Activated naive CD8-positive, alpha-beta T cell (primary cell): ENCODE data around the gene TMUB1.

ENCODE experiments used
- H3K27ac Mint-ChIP-seq: one replicate; pipeline ENCODE4 v1.8.0; 2021; ENCODE audit warnings: mixed read lengths
- H3K27me3 Mint-ChIP-seq: one replicate; pipeline ENCODE4 v1.8.0; 2021; ENCODE audit warnings: mixed read lengths
- H3K36me3 Mint-ChIP-seq: one replicate; pipeline ENCODE4 v1.8.0; 2021; ENCODE audit warnings: mixed read lengths
- H3K4me1 Mint-ChIP-seq: one replicate; pipeline ENCODE4 v1.8.0; 2021; ENCODE audit warnings: low read depth, mixed read lengths
- H3K4me3 Mint-ChIP-seq: one replicate; pipeline ENCODE4 v1.8.0; 2021; ENCODE audit warnings: mild to moderate bottlenecking, mixed read lengths
- H3K9me3 Mint-ChIP-seq: one replicate; pipeline ENCODE4 v1.8.0; 2021; ENCODE audit warnings: low read depth, mixed read lengths

Gene TMUB1

GRCh38 chr7:151115121-151115835, 32.0 kb upstream of the TMUB1 start:
- H3K9me3 Mint-ChIP-seq, result no peaks in the 10 kb centered on the region
- peak overlapping the region; percentile 69 for H3K4me3 Mint-ChIP-seq
- H3K36me3 Mint-ChIP-seq, result no peaks in the 10 kb centered on the region
- peaks cover 4% of the 10 kb centered on the region for H3K27me3 Mint-ChIP-seq
- no peak overlapping the region for H3K27ac Mint-ChIP-seq
- H3K4me1 Mint-ChIP-seq, result peaks cover 10% of the 10 kb centered on the region

- Mint-ChIP-seq H3K36me3 (no peaks in the 10 kb centered on the region), H3K27ac (no peak overlapping the region), H3K4me1 (peaks cover 10% of the 10 kb centered on the region), H3K27me3 (peaks cover 4% of the 10 kb centered on the region), H3K4me3 (peak overlapping the region; percentile 53), H3K9me3 (no peaks in the 10 kb centered on the region)
Observed at GRCh38 chr7:151114151-151115090, 31.1 kb upstream of the TMUB1 start.

DNA sequence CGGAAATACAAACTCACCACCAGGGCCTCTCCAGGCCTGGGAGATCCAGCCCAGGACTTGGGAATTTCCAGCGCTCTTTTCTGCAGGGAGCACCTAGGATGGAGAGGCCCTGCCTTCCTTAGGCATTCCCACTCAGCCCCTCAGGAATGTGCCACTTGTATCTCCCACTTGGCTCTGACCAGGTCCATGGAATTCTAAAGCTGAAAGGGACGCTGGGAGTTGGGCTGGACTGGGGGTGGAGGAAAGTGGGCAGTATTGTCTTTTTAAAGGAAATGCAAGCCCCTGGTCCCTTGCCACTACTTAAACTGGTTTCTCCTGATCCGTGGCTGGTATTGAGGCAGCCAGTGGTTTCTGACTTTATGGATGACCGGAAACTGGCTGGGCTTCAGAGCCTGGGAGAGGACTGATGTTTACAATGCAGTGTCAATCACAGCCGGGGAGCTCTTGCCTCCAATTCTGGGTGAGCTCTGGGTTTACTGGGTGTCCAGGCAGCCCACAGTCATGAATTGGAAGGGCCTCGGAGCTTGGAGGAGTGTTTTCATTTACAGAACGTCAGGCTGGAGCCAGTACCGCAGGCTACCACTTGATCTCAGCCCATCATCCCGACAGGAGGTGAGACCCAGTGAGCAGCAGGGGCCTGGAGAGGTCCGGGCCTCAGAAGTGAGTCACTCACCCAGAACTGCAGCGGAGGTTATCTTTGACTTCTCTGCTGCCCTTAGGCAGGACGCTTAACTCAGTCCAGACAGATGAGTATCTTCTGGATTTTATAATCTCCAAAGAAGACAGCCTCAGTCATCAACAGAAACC, 30.3 kb upstream of the TMUB1 start:
- Mint-ChIP-seq H3K4me1 (peaks cover 6% of the 10 kb centered on the region), H3K4me3 (peak overlapping the region; percentile 53), H3K36me3 (no peaks in the 10 kb centered on the region), H3K27me3 (peaks cover 4% of the 10 kb centered on the region), H3K9me3 (no peaks in the 10 kb centered on the region), H3K27ac (no peak overlapping the region)

DNA sequence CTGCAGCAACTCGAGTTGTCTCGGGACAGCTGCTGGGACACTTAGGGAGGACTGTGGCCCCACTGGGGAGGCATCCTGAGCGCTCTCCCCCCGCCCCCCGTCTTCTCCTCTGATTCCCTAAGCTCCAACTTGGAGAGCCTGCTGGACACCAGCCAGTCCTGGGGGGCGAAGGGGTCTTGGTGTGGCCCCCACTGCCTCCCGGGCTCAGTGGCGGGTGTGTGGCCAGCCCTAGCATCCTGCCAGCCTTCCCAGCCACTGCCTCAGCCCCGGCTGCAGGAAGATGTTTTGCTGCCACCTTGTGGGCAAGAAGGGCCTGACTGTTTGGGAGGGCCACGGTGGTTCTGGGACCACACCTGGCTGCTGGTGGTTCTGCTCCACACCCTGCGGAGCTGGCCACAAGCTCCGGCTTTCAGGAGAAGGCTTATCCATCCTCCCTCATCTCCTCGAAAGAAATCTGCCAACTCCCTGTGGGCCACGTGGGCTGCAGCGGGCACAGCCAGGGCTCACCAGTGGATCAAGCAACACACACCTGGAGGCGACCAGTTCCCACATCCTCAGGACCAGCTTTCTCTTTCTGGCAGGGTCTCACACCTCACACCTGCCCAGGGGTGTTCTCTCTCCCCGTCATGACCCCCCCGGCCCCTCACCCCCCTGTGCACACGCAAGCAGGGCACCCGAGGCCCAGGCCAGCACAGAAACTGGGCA, 27.8 kb upstream of the TMUB1 start:
- Mint-ChIP-seq H3K27ac (no peak overlapping the region), H3K9me3 (no peaks in the 10 kb centered on the region), H3K4me3 (no peak overlapping the region)

GRCh38 chr7:151110236-151110940, 27.1 kb upstream of the TMUB1 start:
- H3K27me3 Mint-ChIP-seq, result peaks cover 4% of the 10 kb centered on the region
- H3K27ac Mint-ChIP-seq, result no peak overlapping the region
- H3K4me1 Mint-ChIP-seq, result peaks cover 4% of the 10 kb centered on the region
- no peaks in the 10 kb centered on the region for H3K36me3 Mint-ChIP-seq
- no peak overlapping the region for H3K4me3 Mint-ChIP-seq
- H3K9me3 Mint-ChIP-seq, result no peaks in the 10 kb centered on the region

More for the DNA sequence above, 27.8 kb upstream of the TMUB1 start:
- peaks cover 4% of the 10 kb centered on the region for H3K27me3 Mint-ChIP-seq
- no peaks in the 10 kb centered on the region for H3K36me3 Mint-ChIP-seq
- H3K4me1 Mint-ChIP-seq, result peaks cover 6% of the 10 kb centered on the region

DNA sequence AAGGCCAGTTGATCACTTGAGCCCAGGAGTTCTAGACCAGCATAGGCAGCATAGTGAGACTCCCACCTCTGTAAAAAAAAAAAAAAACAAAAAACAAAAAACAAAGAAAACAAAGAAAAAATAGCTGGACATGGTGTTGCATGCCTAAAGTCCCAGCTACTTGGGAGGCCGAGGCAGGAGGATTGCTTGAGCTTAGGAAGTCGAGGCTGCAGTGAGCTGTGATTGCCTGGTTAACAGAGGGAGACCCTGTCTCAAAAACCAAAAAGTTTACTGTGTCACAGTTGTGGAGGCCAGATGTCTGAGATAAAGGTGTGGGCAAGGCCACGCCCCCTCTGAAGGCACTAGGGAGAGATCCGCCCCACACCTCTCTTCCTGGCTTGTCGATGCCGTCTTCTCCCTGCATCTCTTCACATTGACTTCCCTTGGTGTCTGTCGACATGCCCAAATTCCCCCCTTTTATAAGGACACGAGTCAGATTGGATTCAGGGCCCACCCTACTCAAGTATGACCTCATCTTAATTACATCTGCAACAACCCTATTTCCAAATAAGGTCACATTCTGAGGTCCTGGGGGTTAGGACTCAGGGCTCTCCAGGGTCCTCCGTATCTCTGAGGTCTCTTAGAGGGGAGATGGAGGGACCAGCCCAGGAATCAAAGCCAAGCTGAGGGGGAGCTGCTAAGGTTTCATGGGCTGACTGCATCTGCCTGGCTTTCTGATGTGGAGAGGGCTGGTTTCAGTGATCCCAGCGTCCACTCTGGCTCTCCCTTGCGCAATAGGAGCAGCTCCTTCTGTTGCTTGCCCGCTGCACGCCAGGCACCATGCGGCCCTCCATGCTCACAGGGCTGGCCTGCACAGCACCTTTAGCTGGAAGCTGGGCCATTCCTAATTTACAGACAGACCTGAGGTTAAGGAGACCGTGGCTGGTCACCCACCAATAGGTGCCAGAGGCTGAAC, 26.1 kb upstream of the TMUB1 start:
- Mint-ChIP-seq H3K27me3 (peaks cover 4% of the 10 kb centered on the region), H3K9me3 (no peaks in the 10 kb centered on the region), H3K36me3 (no peaks in the 10 kb centered on the region)

DNA sequence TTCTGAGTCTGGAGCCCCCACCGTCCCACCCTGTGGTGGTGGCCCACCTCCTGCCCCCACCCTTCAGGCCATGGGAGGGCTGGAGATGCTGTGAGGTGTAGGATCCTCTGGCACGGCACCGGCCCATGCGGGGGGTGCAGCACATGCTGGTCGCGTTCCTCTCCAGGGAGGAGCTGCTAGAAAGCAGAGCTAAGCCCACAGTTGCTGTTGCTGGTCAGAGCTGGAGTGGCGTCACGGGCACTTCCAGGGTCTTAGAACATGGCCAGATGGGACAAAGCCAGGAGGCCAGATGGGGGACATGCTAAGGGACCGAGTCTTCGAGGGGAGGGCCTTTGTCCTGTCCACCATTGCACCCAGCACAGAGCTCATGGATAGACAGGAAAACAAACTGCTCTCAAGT, 24.6 kb upstream of the TMUB1 start:
- H3K4me1 Mint-ChIP-seq, result peaks cover 4% of the 10 kb centered on the region

More for the DNA sequence above, 26.1 kb upstream of the TMUB1 start:
- Mint-ChIP-seq H3K27ac (no peak overlapping the region), H3K4me3 (no peak overlapping the region), H3K4me1 (peaks cover 4% of the 10 kb centered on the region)

GRCh38 chr7:151104411-151105235, 21.3 kb upstream of the TMUB1 start:
- no peak overlapping the region for H3K27ac Mint-ChIP-seq
- no peaks in the 10 kb centered on the region for H3K4me1 Mint-ChIP-seq

More for the DNA sequence above, 24.6 kb upstream of the TMUB1 start:
- Mint-ChIP-seq H3K9me3 (no peaks in the 10 kb centered on the region), H3K27ac (no peak overlapping the region), H3K4me3 (no peak overlapping the region), H3K27me3 (peaks cover 2% of the 10 kb centered on the region), H3K36me3 (no peaks in the 10 kb centered on the region)

DNA sequence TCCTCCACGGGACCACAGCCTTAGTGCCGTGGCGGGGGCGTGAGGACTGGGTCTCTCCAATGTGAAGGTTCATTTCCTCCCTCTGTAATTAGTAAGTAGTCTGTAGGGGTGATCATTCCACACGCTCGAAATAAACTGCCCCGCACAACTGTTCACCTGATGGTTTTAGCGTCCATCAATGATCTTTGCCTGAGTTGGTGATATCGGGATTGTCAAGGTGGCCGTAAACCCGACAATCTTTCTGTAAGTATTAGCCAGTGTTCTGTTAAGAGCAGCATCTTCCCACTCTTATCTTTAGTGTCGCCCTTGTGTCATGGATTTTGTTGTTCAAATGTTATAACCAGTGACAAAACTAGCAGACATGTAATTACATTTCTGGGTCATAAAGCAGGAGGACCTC, 20.7 kb upstream of the TMUB1 start:
- no peaks in the 10 kb centered on the region for H3K36me3 Mint-ChIP-seq
- H3K4me3 Mint-ChIP-seq, result no peak overlapping the region
- no peaks in the 10 kb centered on the region for H3K4me1 Mint-ChIP-seq
- no peaks in the 10 kb centered on the region for H3K9me3 Mint-ChIP-seq
- H3K27ac Mint-ChIP-seq, result no peak overlapping the region
- no peaks in the 10 kb centered on the region for H3K27me3 Mint-ChIP-seq

More at GRCh38 chr7:151104411-151105235, 21.3 kb upstream of the TMUB1 start:
- no peaks in the 10 kb centered on the region for H3K36me3 Mint-ChIP-seq
- H3K9me3 Mint-ChIP-seq, result no peaks in the 10 kb centered on the region
- H3K4me3 Mint-ChIP-seq, result no peak overlapping the region
- H3K27me3 Mint-ChIP-seq, result no peaks in the 10 kb centered on the region

GRCh38 chr7:151102991-151103390, 19.7 kb upstream of the TMUB1 start:
- Mint-ChIP-seq H3K27ac (no peak overlapping the region), H3K27me3 (no peaks in the 10 kb centered on the region), H3K36me3 (no peaks in the 10 kb centered on the region), H3K4me3 (no peak overlapping the region), H3K9me3 (no peaks in the 10 kb centered on the region), H3K4me1 (no peaks in the 10 kb centered on the region)

DNA sequence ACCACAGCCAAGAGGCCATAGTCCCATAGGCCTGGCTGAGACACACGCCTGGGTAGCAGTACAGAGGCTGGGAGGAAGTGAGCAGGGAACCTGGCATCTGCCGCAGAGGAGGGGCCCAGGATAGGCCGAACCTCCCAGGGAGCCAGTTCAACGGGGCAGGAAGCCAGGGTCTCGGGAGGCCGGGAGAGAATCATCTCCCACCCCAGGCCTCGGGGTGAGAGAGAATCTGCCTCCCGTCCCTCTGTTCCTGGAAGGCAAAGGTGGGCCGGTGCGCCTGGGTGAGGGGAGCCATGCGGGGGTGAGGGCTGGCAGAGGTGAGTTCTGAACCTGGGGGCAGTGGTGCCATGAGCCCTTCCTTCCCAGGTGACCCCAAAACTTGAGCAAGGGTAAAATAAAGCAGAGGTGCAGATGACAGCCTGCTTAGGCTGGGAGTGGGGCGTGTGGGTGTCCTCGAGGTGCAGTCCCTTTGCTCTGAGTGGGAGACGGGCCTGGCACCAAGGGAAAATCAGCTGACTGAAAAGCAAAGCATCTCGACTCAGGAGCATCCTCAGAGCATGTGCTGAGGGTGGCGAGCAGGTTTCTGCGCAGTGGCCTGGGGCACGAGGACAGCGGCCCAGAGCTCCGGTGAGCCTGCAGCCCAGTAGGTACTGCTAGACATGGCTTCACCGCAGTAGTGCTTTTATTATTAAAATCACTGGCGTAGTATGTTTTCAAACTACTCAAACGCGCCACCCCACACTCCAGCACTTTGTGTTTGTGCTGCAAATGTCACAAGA, 18.5 kb upstream of the TMUB1 start:
- Mint-ChIP-seq H3K4me1 (no peaks in the 10 kb centered on the region), H3K36me3 (no peaks in the 10 kb centered on the region), H3K9me3 (no peaks in the 10 kb centered on the region), H3K27me3 (no peaks in the 10 kb centered on the region), H3K27ac (no peak overlapping the region), H3K4me3 (no peak overlapping the region)

DNA sequence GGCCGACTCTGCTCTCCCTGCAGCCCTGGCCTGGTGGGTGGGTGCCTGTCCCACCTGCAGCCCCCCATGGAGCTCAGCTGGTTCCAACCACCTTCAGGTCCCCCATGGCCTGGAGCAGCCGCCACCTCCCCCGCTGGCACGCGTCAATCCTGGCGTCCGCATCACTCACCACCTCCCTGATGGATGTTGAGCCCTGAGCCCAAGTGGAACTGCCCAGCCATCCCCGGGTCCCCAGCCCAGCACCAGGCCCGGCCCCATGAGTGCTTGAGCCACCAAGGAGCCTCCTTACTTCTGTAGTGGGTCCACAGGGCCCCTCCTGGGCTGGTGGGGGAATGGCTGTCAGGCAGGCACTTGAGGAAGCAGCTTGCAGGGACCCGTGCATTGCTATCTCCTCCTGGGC, 17.6 kb upstream of the TMUB1 start:
- H3K27ac Mint-ChIP-seq, result no peak overlapping the region
- no peak overlapping the region for H3K4me3 Mint-ChIP-seq
- no peaks in the 10 kb centered on the region for H3K36me3 Mint-ChIP-seq
- H3K27me3 Mint-ChIP-seq, result no peaks in the 10 kb centered on the region
- no peaks in the 10 kb centered on the region for H3K9me3 Mint-ChIP-seq
- H3K4me1 Mint-ChIP-seq, result no peaks in the 10 kb centered on the region
